ENCODE measurements around the gene FGF21.
"Not testable (repeated sequence)": the region's sequence is repeated elsewhere in the genome, so short reads cannot be mapped to it uniquely, and the experiment has no call there.

The FGF21 gene

DNA sequence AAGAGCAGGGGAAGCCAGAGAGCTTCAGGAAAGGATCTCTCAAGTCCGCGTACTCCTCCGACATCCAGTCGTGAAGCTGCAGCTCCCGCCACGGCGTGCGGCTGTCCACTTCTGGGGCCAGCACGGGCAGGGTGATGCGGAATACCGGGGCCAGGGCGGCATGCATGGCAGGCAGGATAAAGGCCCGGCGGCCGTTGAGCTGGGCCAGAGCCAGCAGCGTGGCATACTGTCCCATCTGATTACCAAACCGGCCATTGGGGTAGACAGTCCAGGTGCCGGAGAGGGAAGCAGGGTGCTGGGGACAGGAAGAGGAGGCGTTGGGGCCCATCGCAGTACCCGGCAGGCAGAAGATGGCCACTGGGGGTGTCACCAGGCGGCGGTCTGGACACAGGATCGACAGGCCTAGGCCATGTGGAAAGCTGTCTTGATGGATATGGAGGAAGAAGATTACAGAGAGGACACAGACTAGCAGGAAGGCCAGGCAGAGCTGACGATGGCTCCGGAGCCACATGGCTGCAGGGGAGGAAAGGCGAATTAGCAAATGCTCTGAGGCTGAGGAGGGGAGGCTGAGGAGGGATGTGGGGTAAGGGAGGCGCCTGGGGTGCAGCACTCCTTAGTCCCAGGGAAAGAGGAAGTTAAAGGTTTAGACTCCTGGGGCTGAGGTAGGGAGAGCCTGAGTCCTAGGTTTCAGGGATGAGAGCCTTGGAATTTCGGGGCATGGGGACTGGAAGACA is 4.4 kb upstream of the FGF21 start:
- H3K36me3 ChIP-seq: peaks cover 16% of the 10 kb centered on the region
- no peaks in the 10 kb centered on the region for H3K9me3 ChIP-seq
- H4K20me1 ChIP-seq: no peaks in the 10 kb centered on the region
- no peak overlapping the region for H3K4me3 ChIP-seq
- peaks cover 81% of the 10 kb centered on the region for H3K4me1 ChIP-seq
- no peak overlapping the region for H3K27ac ChIP-seq
- H3K9ac ChIP-seq: no peak overlapping the region
- no peak for TF ChIP-seq Cebpa-rat (IDR thresholded peaks at IDR 0.05)
- peaks cover 30% of the 10 kb centered on the region for H3K27me3 ChIP-seq
- H3K4me2 ChIP-seq: peak overlapping the region; percentile 96

GRCh38 chr19:48751845-48752495 is 3.4 kb upstream of the FGF21 start:
- Histone ChIP-seq H4K20me1 (no peaks in the 10 kb centered on the region), H3K4me1 (peaks cover 72% of the 10 kb centered on the region), H3K9me3 (no peaks in the 10 kb centered on the region), H3K4me2 (peak overlapping the region; percentile 96), H3K36me3 (peaks cover 16% of the 10 kb centered on the region), H3K27ac (peak overlapping the region; percentile 56), H3K9ac (peak overlapping the region; percentile 77), H3K4me3 (peak overlapping the region; percentile 76), H3K27me3 (peaks cover 30% of the 10 kb centered on the region)
- TF ChIP-seq Cebpa-rat (IDR thresholded peaks at IDR 0.05): no peak

GRCh38 chr19:48752496-48753365 is 2.6 kb upstream of the FGF21 start, which contains the start of gene FUT1:
TSS of gene FUT1 (minus strand) at chr19:48752641. CDS start at chr19:48751281, 1,360 bp downstream.
- Histone ChIP-seq H3K9me3 (no peaks in the 10 kb centered on the region), H3K4me2 (peak within 1 kb of the TSS; percentile 96), H3K9ac (peak within 1 kb of the TSS; percentile 77), H3K27me3 (peaks cover 30% of the 10 kb centered on the region), H3K4me1 (peaks cover 66% of the 10 kb centered on the region), H4K20me1 (no peaks in the 10 kb centered on the region), H3K27ac (peak within 1 kb of the TSS; percentile 56), H3K36me3 (peaks cover 16% of the 10 kb centered on the region), H3K4me3 (peak within 1 kb of the TSS; percentile 76)
- TF ChIP-seq Cebpa-rat (IDR thresholded peaks at IDR 0.05): no peak

DNA sequence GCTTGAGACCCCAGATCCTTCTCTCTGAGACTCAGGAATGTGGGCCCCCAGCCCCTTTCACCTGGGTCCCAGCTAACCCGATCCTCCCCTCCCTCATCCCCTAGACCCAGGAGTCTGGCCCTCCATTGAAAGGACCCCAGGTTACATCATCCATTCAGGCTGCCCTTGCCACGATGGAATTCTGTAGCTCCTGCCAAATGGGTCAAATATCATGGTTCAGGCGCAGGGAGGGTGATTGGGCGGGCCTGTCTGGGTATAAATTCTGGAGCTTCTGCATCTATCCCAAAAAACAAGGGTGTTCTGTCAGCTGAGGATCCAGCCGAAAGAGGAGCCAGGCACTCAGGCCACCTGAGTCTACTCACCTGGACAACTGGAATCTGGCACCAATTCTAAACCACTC is 463 bp downstream of the FGF21 start:
- Histone ChIP-seq H3K9me3 (no peaks in the 10 kb centered on the region), H3K4me3 (no peak overlapping the region), H3K9ac (no peak overlapping the region), H3K4me1 (peaks cover 50% of the 10 kb centered on the region), H3K4me2 (no peak overlapping the region), H4K20me1 (no peaks in the 10 kb centered on the region), H3K36me3 (peaks cover 2% of the 10 kb centered on the region), H3K27me3 (peaks cover 30% of the 10 kb centered on the region), H3K27ac (no peak overlapping the region)
- no peak for TF ChIP-seq Cebpa-rat (IDR thresholded peaks at IDR 0.05)

GRCh38 chr19:48756212-48756611 is 888 bp downstream of the FGF21 start:
- H3K4me1 ChIP-seq: peaks cover 49% of the 10 kb centered on the region
- no peak overlapping the region for H3K27ac ChIP-seq
- H3K9me3 ChIP-seq: no peaks in the 10 kb centered on the region
- H3K9ac ChIP-seq: no peak overlapping the region
- H4K20me1 ChIP-seq: no peaks in the 10 kb centered on the region
- H3K36me3 ChIP-seq: no peaks in the 10 kb centered on the region
- H3K4me2 ChIP-seq: no peak overlapping the region
- H3K27me3 ChIP-seq: peaks cover 30% of the 10 kb centered on the region
- no peak for TF ChIP-seq Cebpa-rat (IDR thresholded peaks at IDR 0.05)
- no peak overlapping the region for H3K4me3 ChIP-seq

DNA sequence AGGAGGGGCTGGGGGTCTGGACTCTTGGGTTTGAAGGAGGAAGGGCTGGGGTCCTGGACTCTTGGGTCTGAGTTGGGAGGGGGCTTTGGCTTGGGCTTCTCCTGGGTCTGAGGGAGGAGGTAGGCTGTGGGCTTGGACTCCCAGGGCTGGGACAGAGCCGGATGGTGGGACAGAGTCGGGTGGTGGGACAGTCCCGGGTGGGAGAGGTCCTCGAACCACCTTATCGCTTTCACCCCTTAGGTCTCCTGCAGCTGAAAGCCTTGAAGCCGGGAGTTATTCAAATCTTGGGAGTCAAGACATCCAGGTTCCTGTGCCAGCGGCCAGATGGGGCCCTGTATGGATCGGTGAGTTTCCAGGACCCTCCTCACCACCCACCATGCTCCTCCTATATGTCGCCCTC is 1.4 kb downstream of the FGF21 start:
- Histone ChIP-seq H3K27ac (no peak overlapping the region), H3K9me3 (no peaks in the 10 kb centered on the region), H3K4me1 (peaks cover 44% of the 10 kb centered on the region), H3K4me3 (no peak overlapping the region), H3K27me3 (peaks cover 27% of the 10 kb centered on the region), H4K20me1 (no peaks in the 10 kb centered on the region), H3K4me2 (no peak overlapping the region), H3K36me3 (no peaks in the 10 kb centered on the region), H3K9ac (no peak overlapping the region)
- no peak for TF ChIP-seq Cebpa-rat (IDR thresholded peaks at IDR 0.05)

DNA sequence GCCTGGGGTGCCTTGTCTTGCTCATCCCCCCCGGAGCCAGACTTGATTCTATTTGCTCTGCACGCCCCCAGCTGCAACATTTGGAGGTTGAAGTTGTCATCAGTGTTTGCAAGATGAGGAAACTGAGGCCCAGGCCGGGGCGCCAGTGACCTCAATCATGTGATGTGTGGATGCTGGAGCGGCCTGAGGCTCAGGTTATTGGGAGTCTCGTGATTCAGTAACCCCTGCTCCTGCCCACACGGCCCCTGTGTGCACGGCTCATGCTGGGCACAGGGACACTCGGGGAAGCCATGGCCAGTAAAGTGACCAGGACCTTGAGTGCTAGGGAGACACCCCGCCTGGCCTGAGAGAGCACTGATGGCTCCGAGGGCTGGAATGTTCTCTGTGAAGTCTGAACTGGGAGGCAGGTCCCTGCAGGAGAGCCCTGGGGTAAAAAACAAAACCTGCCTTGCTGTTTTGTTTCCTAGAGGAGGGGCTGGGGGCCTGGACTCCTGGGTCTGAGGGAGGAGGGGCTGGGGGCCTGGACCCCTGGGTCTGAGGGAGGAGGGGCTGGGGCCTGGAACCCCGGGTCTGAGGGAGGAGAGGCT is 1.9 kb downstream of the FGF21 start:
- TF ChIP-seq Cebpa-rat (IDR thresholded peaks at IDR 0.05): no peak
- H3K27ac ChIP-seq: no peak overlapping the region
- peaks cover 39% of the 10 kb centered on the region for H3K4me1 ChIP-seq

DNA sequence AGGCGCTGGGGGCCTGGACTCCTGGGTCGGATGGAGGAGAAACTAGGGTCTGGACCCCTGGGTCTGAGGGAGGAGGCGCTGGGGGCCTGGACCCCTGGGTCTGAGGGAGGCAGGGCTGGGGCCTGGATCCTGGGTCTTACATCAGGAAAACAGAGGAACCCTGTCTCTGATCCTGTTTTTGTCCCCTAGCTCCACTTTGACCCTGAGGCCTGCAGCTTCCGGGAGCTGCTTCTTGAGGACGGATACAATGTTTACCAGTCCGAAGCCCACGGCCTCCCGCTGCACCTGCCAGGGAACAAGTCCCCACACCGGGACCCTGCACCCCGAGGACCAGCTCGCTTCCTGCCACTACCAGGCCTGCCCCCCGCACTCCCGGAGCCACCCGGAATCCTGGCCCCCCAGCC is 2.4 kb downstream of the FGF21 start:
- Histone ChIP-seq H3K4me1 (peaks cover 34% of the 10 kb centered on the region), H3K36me3 (no peaks in the 10 kb centered on the region), H3K4me2 (no peak overlapping the region), H4K20me1 (no peaks in the 10 kb centered on the region), H3K27ac (no peak overlapping the region), H3K9ac (no peak overlapping the region), H3K9me3 (no peaks in the 10 kb centered on the region), H3K27me3 (peaks cover 17% of the 10 kb centered on the region), H3K4me3 (no peak overlapping the region)
- no peak for TF ChIP-seq Cebpa-rat (IDR thresholded peaks at IDR 0.05)

More for the DNA sequence above, 1.9 kb downstream of the FGF21 start:
- Histone ChIP-seq H3K27me3 (peaks cover 22% of the 10 kb centered on the region), H3K4me3 (no peak overlapping the region), H3K9me3 (no peaks in the 10 kb centered on the region), H3K9ac (no peak overlapping the region), H3K36me3 (no peaks in the 10 kb centered on the region), H4K20me1 (no peaks in the 10 kb centered on the region), H3K4me2 (no peak overlapping the region)

DNA sequence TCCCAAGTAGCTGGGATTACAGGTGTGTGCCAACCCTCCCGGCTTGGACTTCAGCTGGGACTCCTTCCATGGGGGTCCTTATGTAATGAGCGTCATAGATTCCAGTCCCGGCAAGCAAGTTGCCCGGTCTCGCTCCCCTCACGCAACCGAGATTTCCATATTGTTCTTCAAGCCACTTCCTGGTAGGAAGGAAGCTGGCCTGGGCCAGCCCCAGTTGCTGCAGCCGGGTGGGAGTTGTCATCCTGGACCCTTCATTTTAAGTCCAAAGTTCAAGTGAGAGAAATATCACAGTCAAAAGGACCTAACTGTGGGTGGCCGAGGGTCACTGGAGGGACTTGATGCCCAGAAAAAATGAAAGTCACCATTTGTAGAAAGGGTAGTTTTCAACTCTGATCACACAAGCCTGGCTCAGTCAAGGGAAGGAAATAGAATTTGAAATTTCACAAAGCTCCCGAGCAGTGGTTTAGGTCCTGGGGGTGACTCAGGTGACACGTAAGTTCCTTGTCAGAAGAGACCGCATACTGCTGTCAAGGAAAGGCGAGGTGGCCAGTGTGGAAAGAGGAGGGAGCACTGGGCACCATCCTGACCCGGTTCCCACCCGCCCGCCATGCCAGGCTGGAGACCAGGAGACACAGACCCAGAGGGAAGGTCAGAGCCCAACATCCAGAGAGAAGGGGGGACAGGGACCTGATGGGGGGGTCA is 5.3 kb downstream of the FGF21 start:
- Histone ChIP-seq H3K36me3 (no peaks in the 10 kb centered on the region), H3K4me2 (peak overlapping the region; percentile 84), H4K20me1 (no peaks in the 10 kb centered on the region), H3K9me3 (no peaks in the 10 kb centered on the region), H3K9ac (no peak overlapping the region), H3K27me3 (no peaks in the 10 kb centered on the region), H3K27ac (peak overlapping the region; percentile 50), H3K4me3 (no peak overlapping the region), H3K4me1 (peaks cover 17% of the 10 kb centered on the region)
- no peak for TF ChIP-seq Cebpa-rat (IDR thresholded peaks at IDR 0.05)

DNA sequence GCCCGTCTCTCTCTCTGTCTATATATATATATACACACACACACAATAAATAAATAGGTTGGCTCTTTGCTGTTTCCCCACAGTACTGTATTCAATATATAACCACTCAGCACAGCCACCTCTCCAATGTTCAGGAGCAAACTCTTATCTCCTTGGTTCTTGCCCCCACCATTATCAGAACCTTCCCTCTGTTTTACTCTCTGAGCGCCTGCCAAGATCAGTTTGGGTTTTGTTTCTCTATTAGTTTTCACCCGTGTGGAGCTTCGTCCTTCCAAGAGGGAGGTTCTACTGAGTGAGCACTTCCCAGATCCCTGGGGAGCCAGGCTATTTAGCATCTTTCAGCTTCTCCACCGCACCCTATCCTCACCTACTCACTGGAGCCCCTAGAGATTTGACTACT is 10.5 kb downstream of the FGF21 start:
- H3K9ac ChIP-seq, H3K27me3 ChIP-seq, H3K36me3 ChIP-seq, H3K27ac ChIP-seq, H3K4me3 ChIP-seq, H3K4me2 ChIP-seq, H4K20me1 ChIP-seq, H3K9me3 ChIP-seq: not testable (repeated sequence)
- peaks cover 29% of the 10 kb centered on the region for H3K4me1 ChIP-seq

DNA sequence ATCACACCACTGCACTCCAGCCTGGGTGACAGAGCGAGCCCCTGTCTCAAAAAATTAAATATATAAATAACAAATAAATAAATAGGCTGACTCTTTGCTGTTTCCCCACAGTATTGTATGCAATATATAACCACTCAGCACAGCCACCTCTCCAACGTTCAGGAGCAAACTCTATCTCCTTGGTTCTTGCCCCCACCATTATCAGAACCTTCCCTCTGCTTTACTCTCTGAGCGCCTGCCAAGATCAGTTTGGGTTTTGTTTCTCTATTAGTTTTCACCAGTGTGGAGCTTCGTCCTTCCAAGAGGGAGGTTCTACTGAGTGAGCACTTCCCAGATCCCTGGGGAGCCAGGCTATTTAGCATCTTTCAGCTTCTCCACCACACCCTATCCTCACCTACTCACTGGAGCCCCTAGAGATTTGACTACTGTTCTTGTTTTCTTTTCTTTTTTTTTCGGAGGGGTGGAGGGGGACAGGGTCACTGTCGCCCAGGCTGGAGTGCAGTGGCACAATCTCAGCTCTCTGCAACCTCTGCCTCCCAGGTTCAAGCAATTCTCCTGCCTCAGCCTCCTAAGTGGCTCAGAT is 12.9 kb downstream of the FGF21 start:
- H3K4me1 ChIP-seq: peaks cover 32% of the 10 kb centered on the region
- not testable (repeated sequence) for H3K27me3 ChIP-seq, H3K4me3 ChIP-seq, H3K36me3 ChIP-seq, H3K9me3 ChIP-seq, H3K9ac ChIP-seq, H3K4me2 ChIP-seq, H3K27ac ChIP-seq, H4K20me1 ChIP-seq

All from BLaER1 (cell line).